NOMO-1 (cell line): ENCODE data around the gene WHRN.

Experiments
- DNase-seq, 2 experiments: peaks; one replicate each; lab custom pipeline; 2025; ENCODE audit not compliant: unreplicated experiment in 2 of 2; lab: John Stamatoyannopoulos, UW

WHRN gene

GRCh38 chr9:114515528-114515927 is 10.3 kb upstream of the WHRN start:
- DNase-seq: no peak

- no peak for DNase-seq
Measured at GRCh38 chr9:114513959-114514267, 8.6 kb upstream of the WHRN start.

- peak in 1 of 2 experiments; percentile 10 for DNase-seq
Measured at GRCh38 chr9:114513055-114513958, 8.0 kb upstream of the WHRN start.

GRCh38 chr9:114511978-114512874 is 7.0 kb upstream of the WHRN start:
- DNase-seq: no peak

GRCh38 chr9:114507726-114508125 is 2.5 kb upstream of the WHRN start:
- DNase-seq: peak in 1 of 2 experiments; percentile 39

- DNase-seq: no peak
Measured at GRCh38 chr9:114506082-114506390, 763 bp upstream of the WHRN start.

GRCh38 chr9:114504341-114505186 is 709 bp downstream of the WHRN start:
- no peak for DNase-seq

- no peak for DNase-seq
Measured at GRCh38 chr9:114503522-114504340, 1.5 kb downstream of the WHRN start.

GRCh38 chr9:114503009-114503408 is 2.3 kb downstream of the WHRN start:
- DNase-seq: no peak

GRCh38 chr9:114501796-114502682 is 3.2 kb downstream of the WHRN start:
- no peak for DNase-seq

GRCh38 chr9:114500697-114501292 is 4.5 kb downstream of the WHRN start:
- DNase-seq: no peak

GRCh38 chr9:114499941-114500696 is 5.2 kb downstream of the WHRN start:
- DNase-seq: no peak

GRCh38 chr9:114499528-114499927 is 5.7 kb downstream of the WHRN start:
- DNase-seq: no peak

GRCh38 chr9:114497727-114498382 is 7.4 kb downstream of the WHRN start:
- DNase-seq: no peak

GRCh38 chr9:114497236-114497635 is 8.0 kb downstream of the WHRN start:
- DNase-seq: no peak

- DNase-seq: no peak
Measured at GRCh38 chr9:114496011-114496410, 9.3 kb downstream of the WHRN start.

- no peak for DNase-seq
Measured at GRCh38 chr9:114494776-114495569, 10.3 kb downstream of the WHRN start.
